Esophagus muscularis mucosa (tissue), 4 donors: Measurements from ENCODE around the gene PLEKHA3.

Source experiments
- EP300 ChIP-seq: sonication (generic); formaldehyde crosslinking; IDR thresholded peaks from one replicate; pipeline ENCODE4 v1.6.1; 2017; ENCODE audit warnings: antibody characterized with exemption
- POLR2A ChIP-seq: fragments of 450-650 bp; IDR thresholded peaks from one replicate; pipeline ENCODE4 v1.6.1; 2017; ENCODE audit warnings: antibody characterized with exemption, moderate library complexity, mild to moderate bottlenecking, low read depth
- POLR2AphosphoS5 ChIP-seq, 2 donors: sonication (generic); formaldehyde crosslinking; IDR thresholded peaks; one replicate each; pipeline ENCODE4 v1.6.1; 2017; ENCODE audit warnings: antibody characterized with exemption in 2 of 2
- TF ChIP-seq, protein P1 (sequence below), 3 experiments: fragments of 200-600 bp in 2 of 3; fragments of 450-650 bp in 1 of 3; sonication (generic) in 2 of 3; IDR thresholded peaks; one replicate each; pipeline ENCODE4 v1.5.1; 2017 to 2019; ENCODE audit warnings: antibody characterized with exemption in 3 of 3, mild to moderate bottlenecking in 2 of 3, moderate library complexity in 1 of 3

DNA sequence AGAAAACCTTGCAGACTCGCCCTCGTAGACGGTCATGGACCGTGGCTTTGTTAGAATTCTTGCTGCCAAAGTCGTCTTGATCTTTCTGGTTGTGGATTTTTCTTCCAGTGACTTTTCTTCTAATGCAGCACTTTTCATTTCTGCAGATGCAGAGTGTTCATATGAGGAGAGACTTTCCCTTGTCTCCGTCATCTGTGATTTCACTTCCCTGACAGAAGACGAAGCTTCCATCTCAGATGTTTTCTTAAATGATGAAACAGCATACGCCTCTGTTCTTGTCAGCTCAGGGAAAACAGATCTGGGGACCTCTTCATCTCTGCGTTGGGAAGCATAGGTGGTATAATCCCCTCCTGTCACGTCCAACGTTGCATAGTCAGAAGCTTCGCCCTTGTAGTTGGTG, 50.9 kb downstream of the PLEKHA3 start:
- TF ChIP-seq, protein P1, sequence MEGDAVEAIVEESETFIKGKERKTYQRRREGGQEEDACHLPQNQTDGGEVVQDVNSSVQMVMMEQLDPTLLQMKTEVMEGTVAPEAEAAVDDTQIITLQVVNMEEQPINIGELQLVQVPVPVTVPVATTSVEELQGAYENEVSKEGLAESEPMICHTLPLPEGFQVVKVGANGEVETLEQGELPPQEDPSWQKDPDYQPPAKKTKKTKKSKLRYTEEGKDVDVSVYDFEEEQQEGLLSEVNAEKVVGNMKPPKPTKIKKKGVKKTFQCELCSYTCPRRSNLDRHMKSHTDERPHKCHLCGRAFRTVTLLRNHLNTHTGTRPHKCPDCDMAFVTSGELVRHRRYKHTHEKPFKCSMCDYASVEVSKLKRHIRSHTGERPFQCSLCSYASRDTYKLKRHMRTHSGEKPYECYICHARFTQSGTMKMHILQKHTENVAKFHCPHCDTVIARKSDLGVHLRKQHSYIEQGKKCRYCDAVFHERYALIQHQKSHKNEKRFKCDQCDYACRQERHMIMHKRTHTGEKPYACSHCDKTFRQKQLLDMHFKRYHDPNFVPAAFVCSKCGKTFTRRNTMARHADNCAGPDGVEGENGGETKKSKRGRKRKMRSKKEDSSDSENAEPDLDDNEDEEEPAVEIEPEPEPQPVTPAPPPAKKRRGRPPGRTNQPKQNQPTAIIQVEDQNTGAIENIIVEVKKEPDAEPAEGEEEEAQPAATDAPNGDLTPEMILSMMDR (IDR thresholded peaks at IDR 0.05) = no peak
- no peak for TF ChIP-seq POLR2A
- no peak for TF ChIP-seq POLR2AphosphoS5 (IDR thresholded peaks at IDR 0.05)
- TF ChIP-seq EP300 = no peak
